H1 (cell line): Measurements from ENCODE around the gene PNRC1. TPM values are rescaled to one million over a fixed set of nuclear protein-coding genes. Genes with fewer than 3 reads are reported as not detected.

Experiments
- CTCF ChIA-PET: fragments of 300-600 bp; sonication (Branson Sonifier 250); formaldehyde crosslinking; loops from one replicate; lab custom pipeline; 2021; ENCODE audit not compliant: partially characterized antibody; lab: Charles Lee
- POLR2A ChIA-PET: fragments of 300-600 bp; sonication (Branson Sonifier 250); formaldehyde crosslinking; loops from one replicate; lab custom pipeline; 2021; ENCODE audit warnings: inconsistent platforms; ENCODE audit not compliant: partially characterized antibody; lab: Charles Lee
- DNase-seq, 2 experiments: peaks; one replicate each; pipeline versions ENCODE4 v3.0.0 to v3.0.0-alpha.2; 2010 to 2022; ENCODE audit warnings: low spot score in 2 of 2, low read depth in 1 of 2, mixed read lengths in 1 of 2
- FAIRE-seq: peaks from 2 replicates; lab custom pipeline; 2011; peaks lifted over from hg19 to GRCh38; lab: Jason Lieb, UNC
- H2AFZ ChIP-seq: 2 replicates; pipeline ENCODE4 v1.8.1; 2012; ENCODE audit warnings: low read length, inconsistent platforms
- H2AK5ac ChIP-seq: 2 replicates; pipeline ENCODE4 v1.6.1; 2013; ENCODE audit warnings: low read depth, low read length
- H2BK120ac ChIP-seq: replicated peaks from 2 replicates; pipeline ENCODE3; 2013; ENCODE audit warnings: low read depth, low read length, inconsistent platforms
- H2BK12ac ChIP-seq: 2 replicates; pipeline ENCODE4 v1.6.1; 2013; ENCODE audit warnings: low read depth, low read length
- H2BK15ac ChIP-seq: 2 replicates; pipeline ENCODE4 v1.6.1; 2013; ENCODE audit warnings: low read length
- H2BK20ac ChIP-seq: 2 replicates; pipeline ENCODE4 v1.6.1; 2013; ENCODE audit warnings: low read length
- H2BK5ac ChIP-seq: 2 replicates; pipeline ENCODE4 v1.6.1; 2013; ENCODE audit warnings: low read depth, low read length
- H3K14ac ChIP-seq: 2 replicates; pipeline ENCODE4 v1.6.1; 2013; ENCODE audit warnings: inconsistent platforms; ENCODE audit not compliant: insufficient read length
- H3K18ac ChIP-seq: 2 replicates; pipeline ENCODE4 v1.6.1; 2013; ENCODE audit warnings: low read length; ENCODE audit errors: extremely low read depth
- H3K23ac ChIP-seq: 2 replicates; pipeline ENCODE4 v1.6.1; 2013; ENCODE audit warnings: inconsistent platforms; ENCODE audit not compliant: insufficient read length
- H3K23me2 ChIP-seq: 2 replicates; pipeline ENCODE4 v1.6.1; 2013; ENCODE audit warnings: low read depth, low read length
- H3K27ac ChIP-seq: 2 replicates; pipeline ENCODE4 v1.6.1; 2011; ENCODE audit warnings: low read depth, low read length, inconsistent platforms
- H3K27me3 ChIP-seq, 4 experiments: replicated peaks in 1 of 4; 1 replicate in 1 of 4; 2 replicates in 3 of 4; pipeline versions ENCODE4 v1.6.1 to v1.8.1; 2011 to 2013; ENCODE audit warnings: low read length in 3 of 4, mild to moderate bottlenecking in 3 of 4, inconsistent platforms in 2 of 4, mixed read lengths in 2 of 4, moderate library complexity in 1 of 4; ENCODE audit not compliant: control insufficient read depth in 3 of 4, insufficient read depth in 3 of 4; ENCODE audit errors: extremely low read depth in 1 of 4
- H3K36me3 ChIP-seq, 4 experiments: 2 replicates each; pipeline versions ENCODE4 v1.6.1 to v1.8.1; 2011 to 2013; ENCODE audit warnings: mild to moderate bottlenecking in 4 of 4, low read length in 3 of 4, moderate library complexity in 2 of 4, control low read depth in 1 of 4, inconsistent platforms in 1 of 4; ENCODE audit not compliant: insufficient read depth in 4 of 4, control insufficient read depth in 2 of 4
- H3K4ac ChIP-seq: replicated peaks from 2 replicates; pipeline ENCODE3; 2013; ENCODE audit warnings: low read length, low read depth, mixed read lengths, inconsistent platforms; ENCODE audit not compliant: insufficient read length
- H3K4me1 ChIP-seq, 4 experiments: replicated peaks in 1 of 4; 1 replicate in 1 of 4; 2 replicates in 3 of 4; pipeline versions ENCODE4 v1.6.1 to v1.8.1; 2011 to 2013; ENCODE audit warnings: low read length in 3 of 4, inconsistent platforms in 2 of 4, mixed read lengths in 1 of 4; ENCODE audit not compliant: insufficient read depth in 4 of 4, control insufficient read depth in 3 of 4
- H3K4me2 ChIP-seq, 2 experiments: 2 replicates each; pipeline versions ENCODE4 v1.6.1 to v1.8.1; 2011 to 2013; ENCODE audit warnings: low read depth in 2 of 2, low read length in 2 of 2, control low read depth in 1 of 2, inconsistent platforms in 1 of 2, mild to moderate bottlenecking in 1 of 2; ENCODE audit not compliant: insufficient read depth in 1 of 2
- H3K4me3 ChIP-seq, 4 experiments: fragments of 200-600, 300-600 bp in 1 of 4; sonication (generic), shearing (Covaris generic), sonication (Bioruptor Twin) in 1 of 4; 2 replicates each; pipeline versions ENCODE4 v1.5.1 to v1.8.1; 2011 to 2016; ENCODE audit warnings: low read length in 4 of 4, low read depth in 3 of 4, control low read depth in 2 of 4, inconsistent platforms in 2 of 4, mild to moderate bottlenecking in 2 of 4, mixed read lengths in 1 of 4, moderate library complexity in 1 of 4; ENCODE audit not compliant: insufficient read depth in 2 of 4; ENCODE audit errors: extremely low read depth in 1 of 4
- H3K56ac ChIP-seq: replicated peaks from 2 replicates; pipeline ENCODE3; 2013; ENCODE audit warnings: low read depth, mild to moderate bottlenecking, mixed read lengths, low read length, inconsistent platforms; ENCODE audit not compliant: insufficient read length
- H3K79me1 ChIP-seq: 2 replicates; pipeline ENCODE4 v1.6.1; 2013; ENCODE audit warnings: low read depth, low read length, control low read depth
- H3K79me2 ChIP-seq, 2 experiments: 2 replicates each; pipeline versions ENCODE4 v1.6.1 to v1.8.1; 2012 to 2013; ENCODE audit warnings: low read length in 2 of 2, mild to moderate bottlenecking in 2 of 2, inconsistent platforms in 1 of 2; ENCODE audit not compliant: insufficient read depth in 2 of 2, control insufficient read depth in 1 of 2
- H3K9ac ChIP-seq, 4 experiments: replicated peaks in 1 of 4; 1 replicate in 1 of 4; 2 replicates in 3 of 4; pipeline versions ENCODE4 v1.6.1 to v1.8.1; 2011 to 2013; ENCODE audit warnings: low read depth in 3 of 4, low read length in 3 of 4, control low read depth in 2 of 4, mild to moderate bottlenecking in 2 of 4, moderate library complexity in 2 of 4, inconsistent platforms in 1 of 4; ENCODE audit errors: extremely low read depth in 1 of 4
- H3K9me3 ChIP-seq, 2 experiments: 2 replicates each; pipeline versions ENCODE4 v1.6.1 to v1.8.1; 2012 to 2013; ENCODE audit warnings: mild to moderate bottlenecking in 2 of 2, moderate library complexity in 2 of 2, control low read depth in 1 of 2, inconsistent platforms in 1 of 2, low read depth in 1 of 2, low read length in 1 of 2, mixed read lengths in 1 of 2; ENCODE audit not compliant: insufficient read depth in 2 of 2
- H4K20me1 ChIP-seq, 2 experiments: replicated peaks in 1 of 2; 2 replicates each; pipeline versions ENCODE3 to v1.8.1; 2011 to 2013; ENCODE audit warnings: inconsistent platforms in 2 of 2, low read length in 2 of 2, mild to moderate bottlenecking in 1 of 2; ENCODE audit not compliant: insufficient read depth in 2 of 2, control insufficient read depth in 1 of 2
- H4K5ac ChIP-seq: 2 replicates; pipeline ENCODE4 v1.6.1; 2013; ENCODE audit warnings: low read length, low read depth, mixed read lengths, inconsistent platforms; ENCODE audit not compliant: insufficient read length
- H4K8ac ChIP-seq: 2 replicates; pipeline ENCODE4 v1.8.0; 2013; ENCODE audit warnings: mild to moderate bottlenecking, moderate library complexity, low read length, inconsistent platforms; ENCODE audit not compliant: insufficient read depth; ENCODE audit errors: extremely low read depth
- H4K91ac ChIP-seq: replicated peaks from 2 replicates; pipeline ENCODE3; 2013; ENCODE audit warnings: low read length, mixed read lengths, inconsistent platforms; ENCODE audit not compliant: insufficient read length
- HDAC2 ChIP-seq, 2 experiments: fragments of 300-600 bp in 1 of 2; sonication (generic) in 1 of 2; IDR thresholded peaks; 2 replicates each; pipeline ENCODE4 v1.6.1; 2011 to 2012; ENCODE audit warnings: low read depth in 2 of 2, low read length in 2 of 2, mild to moderate bottlenecking in 2 of 2, moderate library complexity in 2 of 2, borderline replicate concordance in 1 of 2, inconsistent platforms in 1 of 2
- JUN ChIP-seq: IDR thresholded peaks from 2 replicates; pipeline ENCODE4 v1.6.1; 2011; ENCODE audit warnings: low read depth, mild to moderate bottlenecking, improper control_type of control experiment, low read length
- RXRA ChIP-seq: IDR thresholded peaks from 2 replicates; pipeline ENCODE4 v1.6.1; 2011; ENCODE audit warnings: low read depth, mild to moderate bottlenecking, low read length, moderate library complexity; ENCODE audit not compliant: insufficient read depth
- ZNF274 ChIP-seq: IDR thresholded peaks from 2 replicates; pipeline ENCODE4 v1.7.0; 2012; ENCODE audit warnings: low read length, borderline replicate concordance; ENCODE audit errors: extremely low read depth
- WGBS, 2 experiments: shearing (Covaris generic) in 1 of 2; methylation state at CpG; one replicate each; pipeline versions ENCODE4 v1.1.6 to v1.1.7; 2013 to 2015; ENCODE audit warnings: low lambda C conversion rate in 2 of 2, mixed read lengths in 2 of 2, inconsistent platforms in 1 of 2, low coverage in 1 of 2, missing lambda C conversion rate in 1 of 2; ENCODE audit not compliant: insufficient replicate concordance in 2 of 2, insufficient coverage in 1 of 2, insufficient read length in 1 of 2; ENCODE audit errors: extremely low coverage in 1 of 2, missing lambda C conversion rate in 1 of 2; 5-methylcytosine and 5-hydroxymethylcytosine counted together
- polyA plus RNA-seq, 7 experiments: library from polyadenylated mRNA; depleted of rRNA in 3 of 7; stranded (reverse) in 5 of 7; unstranded in 2 of 7; fragments of >200 nt in 5 of 7; fragments of 200-250 nt in 2 of 7; gene quantifications; 1 replicate in 5 of 7; 2 replicates in 1 of 7; 4 replicates in 1 of 7; pipeline versions ENCODE4 v1.2.1 to v1.2.3, GENCODE V29; 2011 to 2013; ENCODE audit warnings: missing spikeins in 2 of 7, mixed read lengths in 2 of 7
- total RNA-seq: library from RNA; stranded (reverse); fragmentation: NEBNext Ultra II Directional; extraction: Animal tissue kit (Norgen Biotek cat#: 25700); gene quantifications from 2 replicates; pipeline ENCODE4 v1.2.1, GENCODE V29; 2021
- TF ChIP-seq, protein P1 (sequence below): IDR thresholded peaks from 2 replicates; pipeline ENCODE4 v1.6.1; 2012; ENCODE audit warnings: low read length, inconsistent platforms

Gene PNRC1
- total and polyA plus RNA-seq, 2 of the 8 experiments (the other 6 are each of a cell fraction or from before 2014, with no cell fraction given): 6.3 to 48.5 TPM

DNA sequence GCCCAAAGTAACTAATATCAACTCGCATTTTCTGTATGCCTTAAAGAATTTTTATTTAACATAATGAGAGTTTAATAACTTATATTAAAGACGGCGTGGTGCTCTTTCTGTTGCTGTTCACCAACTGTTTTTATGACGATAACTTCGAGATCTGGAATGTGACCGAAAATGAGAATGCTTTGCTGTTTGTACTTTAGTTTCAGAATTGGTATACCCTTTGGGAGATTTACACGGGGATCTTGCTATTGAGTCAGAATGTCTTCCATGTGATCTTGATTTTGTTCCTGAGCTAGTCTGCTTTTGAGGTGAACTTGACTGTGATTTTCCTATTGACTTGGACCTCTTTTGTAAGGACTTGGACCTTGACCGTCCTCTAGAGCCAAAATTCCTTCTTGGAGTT is 17.9 kb downstream of the PNRC1 start:
- no peak overlapping the region for H4K8ac ChIP-seq
- H2BK15ac ChIP-seq: no peak overlapping the region
- no peak overlapping the region for H3K23ac ChIP-seq
- no peak overlapping the region for H2AFZ ChIP-seq
- CTCF ChIA-PET: interaction anchor here (0.6 to 2.2 kb wide), 3 partner anchors 33 to 252 kb away, joined by 3 to 8 read pairs (median 4); no protein-coding TSS in a partner anchor
- no peak overlapping the region for H3K18ac ChIP-seq
- H3K9ac ChIP-seq: no peak overlapping the region
- H3K14ac ChIP-seq: no peak overlapping the region
- H3K79me2 ChIP-seq: no peaks in the 10 kb centered on the region
- no peaks in the 10 kb centered on the region for H3K27me3 ChIP-seq
- H3K4me3 ChIP-seq: no peak overlapping the region
- no peak overlapping the region for H3K4ac ChIP-seq
- no peak overlapping the region for H3K56ac ChIP-seq
- no peak overlapping the region for H2BK120ac ChIP-seq
- no peak overlapping the region for H2BK5ac ChIP-seq
- H4K91ac ChIP-seq: no peak overlapping the region
- no peak overlapping the region for H3K27ac ChIP-seq
- H2BK12ac ChIP-seq: no peak overlapping the region
- 93% methylated on average over 8 of the region's 8 CpGs; no CpG with 5 or more reads in 1 of the 2 experiments for WGBS, 2 experiments
- FAIRE-seq (no peak), DNase-seq (no peak)
- no peak overlapping the region for H2AK5ac ChIP-seq
- H4K5ac ChIP-seq: no peak overlapping the region
- H3K36me3 ChIP-seq: peaks cover 0 to 4% (median 0%) of the 10 kb centered on the region in 4 experiments; a peak in 1 of 8 replicates
- no peak overlapping the region for H2BK20ac ChIP-seq
- no peaks in the 10 kb centered on the region for H3K4me1 ChIP-seq
- no peak overlapping the region for H3K4me2 ChIP-seq
- no peaks in the 10 kb centered on the region for H3K79me1 ChIP-seq
- no peaks in the 10 kb centered on the region for H4K20me1 ChIP-seq
- POLR2A ChIA-PET: interaction anchor here (0.7 to 1.2 kb wide), 3 partner anchors 12 to 17 kb away, joined by 3 read pairs; no protein-coding TSS in a partner anchor
- no peaks in the 10 kb centered on the region for H3K23me2 ChIP-seq
- TF ChIP-seq RXRA (no peak), HDAC2 (IDR thresholded peaks at IDR 0.05; ENCODE audit: borderline replicate concordance in 1 of 2, low read depth in 2 of 2, low read length in 2 of 2) (no peak), JUN (no peak), ZNF274 (no peak)
- TF ChIP-seq, protein P1, sequence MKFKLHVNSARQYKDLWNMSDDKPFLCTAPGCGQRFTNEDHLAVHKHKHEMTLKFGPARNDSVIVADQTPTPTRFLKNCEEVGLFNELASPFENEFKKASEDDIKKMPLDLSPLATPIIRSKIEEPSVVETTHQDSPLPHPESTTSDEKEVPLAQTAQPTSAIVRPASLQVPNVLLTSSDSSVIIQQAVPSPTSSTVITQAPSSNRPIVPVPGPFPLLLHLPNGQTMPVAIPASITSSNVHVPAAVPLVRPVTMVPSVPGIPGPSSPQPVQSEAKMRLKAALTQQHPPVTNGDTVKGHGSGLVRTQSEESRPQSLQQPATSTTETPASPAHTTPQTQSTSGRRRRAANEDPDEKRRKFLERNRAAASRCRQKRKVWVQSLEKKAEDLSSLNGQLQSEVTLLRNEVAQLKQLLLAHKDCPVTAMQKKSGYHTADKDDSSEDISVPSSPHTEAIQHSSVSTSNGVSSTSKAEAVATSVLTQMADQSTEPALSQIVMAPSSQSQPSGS: no peak
- no peaks in the 10 kb centered on the region for H3K9me3 ChIP-seq
